HG03439 (cell line): ENCODE results near the gene TMEM233.

Experiments
- ATAC-seq: cut with Tn5 transposase; IDR thresholded peaks from one replicate; pipeline ENCODE4 v1.9.1; 2021; ENCODE audit warnings: mild to moderate bottlenecking, moderate library complexity; ENCODE audit not compliant: unreplicated experiment

Gene TMEM233

GRCh38 chr12:119593578-119594398 is at the start of gene TMEM233:
Gene TMEM233, plus strand, starts transcription at chr12:119593774. Its CDS starts 75 bp downstream, at chr12:119593849.
- ATAC-seq: no peak

DNA sequence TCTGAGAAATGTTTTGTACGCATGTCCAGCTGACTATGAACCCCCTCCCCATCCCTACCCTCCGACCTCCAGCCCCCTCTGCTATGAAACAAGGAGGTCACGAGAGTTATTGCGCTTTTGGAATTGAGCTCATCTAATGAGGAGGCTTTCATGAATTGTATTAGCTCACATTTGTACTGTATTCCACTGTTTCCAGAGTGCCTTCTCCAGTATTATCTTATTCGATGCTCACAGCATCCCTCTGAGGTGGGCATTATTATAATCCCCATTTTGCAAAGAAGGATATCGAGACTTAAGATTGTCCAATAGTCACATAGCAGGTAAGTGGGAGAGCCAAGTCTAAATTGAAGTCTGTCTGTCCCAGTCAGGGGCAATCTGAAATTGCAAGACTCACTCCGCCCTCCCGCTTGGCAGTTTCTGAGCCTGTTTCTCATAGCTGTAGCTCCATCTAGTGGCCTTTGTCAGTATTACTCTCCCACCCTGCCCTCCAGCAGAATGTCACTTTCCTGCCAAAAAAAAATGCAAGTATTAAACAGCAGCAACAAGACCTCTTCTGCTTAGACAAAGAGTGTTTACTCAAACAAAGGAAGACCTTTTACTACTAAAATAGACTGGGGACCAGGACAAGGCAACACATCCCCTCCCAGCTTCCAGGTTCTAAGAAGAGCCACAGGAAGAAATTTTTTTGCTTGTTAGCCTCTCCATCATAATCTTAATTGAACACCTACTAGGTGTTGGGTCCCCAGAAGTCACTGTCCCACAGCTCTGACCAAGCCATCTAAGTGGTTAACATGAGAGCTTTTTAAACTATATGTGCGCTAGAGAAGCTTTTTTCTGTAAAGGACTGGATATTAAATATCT is 48.6 kb upstream of the TMEM233 start:
- ATAC-seq: peak; percentile 59

DNA sequence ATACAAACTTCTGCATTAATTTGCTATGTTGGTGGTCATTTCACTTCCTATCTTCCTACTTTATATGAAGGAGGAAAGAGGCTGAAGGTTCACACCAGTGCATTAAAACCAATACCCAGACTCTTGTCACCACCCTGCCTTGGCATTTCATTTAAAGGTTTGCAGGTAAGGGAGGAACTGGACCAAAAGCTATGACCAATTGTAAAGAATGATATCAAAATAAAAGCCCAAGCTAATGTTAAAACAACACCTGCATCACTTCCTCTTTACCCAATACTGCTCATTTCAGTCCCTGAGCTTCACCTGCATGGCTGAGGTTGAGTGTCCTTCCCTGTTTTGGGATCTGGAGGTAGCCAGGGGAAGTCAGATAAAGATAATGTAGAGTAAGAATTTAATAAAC is 47.2 kb upstream of the TMEM233 start:
- ATAC-seq: no peak

DNA sequence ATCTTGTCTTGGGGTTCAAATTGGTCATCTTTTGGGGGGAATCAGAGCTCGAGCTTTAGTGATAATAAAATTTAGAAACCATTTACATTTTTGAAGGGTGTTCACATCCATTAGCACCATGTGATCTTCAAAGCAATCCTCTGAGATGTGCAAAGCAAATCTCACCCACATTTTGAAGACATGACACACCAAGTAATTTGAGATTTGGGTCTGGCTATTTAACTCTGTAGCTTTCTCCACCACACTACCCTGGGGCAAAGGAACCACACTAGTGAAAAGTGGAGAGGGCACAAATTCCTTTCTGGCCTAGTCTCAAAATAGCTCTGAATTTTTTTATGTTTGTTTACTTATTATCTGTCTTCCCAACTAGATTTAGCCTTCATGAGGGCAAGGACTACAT is 46.6 kb upstream of the TMEM233 start:
- no peak for ATAC-seq

DNA sequence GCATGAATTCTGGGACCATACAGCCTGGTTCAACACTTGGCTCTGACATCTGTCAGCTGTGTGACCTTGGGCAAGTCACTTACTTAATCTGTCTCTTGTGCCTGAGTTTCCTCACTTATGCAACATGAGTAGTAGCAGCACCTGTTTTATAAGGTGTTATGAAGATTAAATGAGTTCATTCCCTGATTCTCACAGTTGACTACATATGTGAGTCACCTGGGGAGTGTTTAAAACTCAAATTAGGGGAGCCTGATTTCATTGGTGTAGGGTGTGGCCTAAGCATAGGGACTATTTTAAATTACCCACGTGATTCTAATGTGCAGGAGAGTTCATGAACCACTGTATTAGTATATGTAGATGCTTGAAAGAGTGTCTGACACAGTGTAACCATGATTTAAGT is 36.7 kb upstream of the TMEM233 start:
- no peak for ATAC-seq

DNA sequence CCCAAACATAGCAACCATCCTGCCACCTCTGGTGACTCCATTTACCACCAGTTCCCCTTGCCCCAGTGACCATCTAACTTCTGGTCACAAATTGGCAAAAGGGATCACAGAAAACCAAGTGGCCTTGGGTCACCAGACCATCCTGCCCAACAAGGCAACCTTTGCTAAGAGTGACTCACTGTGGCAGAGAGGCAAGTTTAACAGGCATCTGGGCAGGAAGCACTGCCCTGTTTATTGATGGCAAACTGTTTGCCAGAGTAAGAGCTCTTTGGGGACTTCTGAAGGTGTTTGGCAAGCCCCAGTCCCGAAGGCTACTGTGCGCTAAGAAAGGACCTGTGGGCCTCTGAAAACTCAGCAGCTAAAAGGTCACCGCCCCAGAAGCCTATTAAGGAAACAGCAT is 28.2 kb upstream of the TMEM233 start:
- ATAC-seq: no peak

DNA sequence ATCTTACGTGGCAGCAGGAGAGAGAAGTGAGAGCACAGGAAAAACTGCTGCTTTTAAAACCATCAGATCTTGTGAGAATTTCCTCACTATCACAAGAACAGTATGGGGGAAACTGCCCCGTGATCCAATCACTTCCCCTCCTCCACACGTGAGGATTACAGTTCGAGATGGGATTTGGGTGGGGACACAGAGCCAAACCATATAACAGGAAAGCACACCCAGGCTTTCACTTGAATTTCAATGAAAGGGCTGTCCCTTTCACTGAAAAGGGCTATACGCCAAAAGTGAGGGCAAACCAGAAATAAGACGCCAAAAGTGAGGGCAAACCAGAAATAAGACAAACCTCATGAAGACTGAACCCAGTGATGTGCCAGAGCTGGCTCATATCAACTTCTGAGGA is 22.8 kb upstream of the TMEM233 start:
- no peak for ATAC-seq

DNA sequence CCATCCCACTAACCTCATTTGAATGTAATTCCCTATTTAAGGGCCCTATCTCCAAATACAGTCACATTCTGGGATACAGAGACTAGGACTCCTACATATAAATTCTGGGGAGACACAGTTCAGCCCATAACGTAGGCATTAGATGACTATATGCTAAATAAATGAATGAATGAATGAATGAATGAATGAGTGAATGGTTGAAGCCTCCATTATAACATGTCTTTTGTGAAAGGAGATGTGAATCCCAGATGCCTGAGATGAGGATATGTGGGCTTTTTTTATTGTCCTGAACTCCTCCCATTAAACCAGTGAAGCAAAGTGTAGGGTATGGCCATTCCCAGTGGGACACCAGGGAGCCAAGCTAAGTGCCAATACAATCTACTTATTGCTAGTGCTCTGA is 20.5 kb upstream of the TMEM233 start:
- no peak for ATAC-seq

DNA sequence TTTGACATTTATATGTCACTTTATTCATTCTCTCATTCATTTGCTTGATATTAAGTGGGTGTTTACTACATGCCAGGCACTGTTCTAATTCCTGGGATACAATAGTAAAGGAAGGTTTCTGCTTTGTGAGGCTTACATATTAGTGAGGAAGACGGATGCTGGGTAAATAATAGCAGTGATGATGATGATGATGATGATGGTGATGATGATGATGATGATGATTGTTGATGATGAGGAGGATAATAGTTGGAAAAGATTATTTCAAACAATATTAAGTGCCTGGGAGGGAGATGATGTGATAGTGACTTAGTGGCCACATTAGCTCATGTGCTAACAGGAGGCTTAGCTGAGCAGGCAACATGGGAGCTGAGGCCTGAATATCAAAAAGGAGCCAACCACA is 19.3 kb upstream of the TMEM233 start:
- ATAC-seq: no peak

GRCh38 chr12:119576118-119576810 is 17.3 kb upstream of the TMEM233 start:
- no peak for ATAC-seq

DNA sequence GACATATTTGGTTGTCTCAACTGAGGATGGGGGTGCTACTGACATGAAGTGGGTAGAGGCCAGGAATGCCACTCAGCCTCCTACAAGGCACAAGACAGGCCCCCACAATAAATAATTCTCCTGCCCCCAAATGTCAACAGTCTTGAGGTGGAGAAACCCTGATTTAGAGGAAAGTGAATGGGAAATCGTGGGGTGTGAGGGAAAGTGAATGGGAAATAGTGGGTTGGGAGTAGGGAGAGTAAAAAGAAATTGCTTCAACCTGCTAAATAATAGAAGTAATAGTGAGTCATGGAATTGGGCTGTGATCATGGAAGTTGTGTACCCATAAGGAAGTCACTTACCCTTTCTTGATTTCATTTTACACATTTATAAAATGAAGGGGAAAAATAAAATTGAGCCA is 16.7 kb upstream of the TMEM233 start:
- no peak for ATAC-seq

GRCh38 chr12:119578112-119578511 is 15.5 kb upstream of the TMEM233 start:
- ATAC-seq: no peak

- ATAC-seq: no peak
Observed at GRCh38 chr12:119589097-119589496, 4.5 kb upstream of the TMEM233 start.

GRCh38 chr12:119589634-119590033 is 3.9 kb upstream of the TMEM233 start:
- ATAC-seq: no peak

DNA sequence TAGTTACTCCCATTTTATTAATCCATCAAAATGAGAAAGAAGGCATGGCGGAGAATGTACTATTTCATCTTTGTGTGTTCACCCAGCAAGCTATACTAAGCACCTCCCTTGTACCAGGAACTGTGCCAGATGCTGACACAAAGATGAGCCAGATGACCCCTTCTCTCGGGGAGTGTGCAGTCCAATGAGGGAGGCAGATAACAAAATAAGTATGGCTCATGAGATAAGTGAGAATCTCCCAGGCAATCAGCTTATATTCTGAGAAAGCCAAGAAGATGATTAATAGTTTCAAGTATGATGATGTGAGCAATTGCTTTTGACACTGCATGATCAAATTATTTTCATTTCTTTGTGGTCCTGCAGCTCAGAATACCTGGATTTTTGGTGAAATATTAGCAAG is 1.3 kb upstream of the TMEM233 start:
- ATAC-seq: no peak

GRCh38 chr12:119594399-119594730 is 791 bp downstream of the TMEM233 start:
- no peak for ATAC-seq

GRCh38 chr12:119594772-119595445 is 1.3 kb downstream of the TMEM233 start:
- no peak for ATAC-seq

DNA sequence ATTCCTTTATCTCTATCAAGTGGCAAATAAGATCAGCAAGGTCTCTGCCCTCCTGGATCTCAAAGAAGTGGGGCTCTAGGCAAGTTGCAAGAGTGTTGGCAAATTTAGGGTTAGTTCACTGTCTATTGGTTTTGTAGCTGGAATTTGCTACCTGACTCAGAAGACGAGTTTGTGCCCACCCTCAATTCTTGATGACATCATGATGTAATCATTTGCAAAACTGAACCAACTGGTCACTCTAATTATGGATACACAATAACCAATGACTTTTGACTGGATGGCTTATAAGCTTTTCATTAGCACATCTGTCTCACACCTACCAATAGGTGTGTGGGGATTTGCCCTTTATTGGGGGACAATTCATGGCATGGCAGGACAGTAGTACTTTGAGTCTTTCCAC is 4.6 kb downstream of the TMEM233 start:
- ATAC-seq: no peak

DNA sequence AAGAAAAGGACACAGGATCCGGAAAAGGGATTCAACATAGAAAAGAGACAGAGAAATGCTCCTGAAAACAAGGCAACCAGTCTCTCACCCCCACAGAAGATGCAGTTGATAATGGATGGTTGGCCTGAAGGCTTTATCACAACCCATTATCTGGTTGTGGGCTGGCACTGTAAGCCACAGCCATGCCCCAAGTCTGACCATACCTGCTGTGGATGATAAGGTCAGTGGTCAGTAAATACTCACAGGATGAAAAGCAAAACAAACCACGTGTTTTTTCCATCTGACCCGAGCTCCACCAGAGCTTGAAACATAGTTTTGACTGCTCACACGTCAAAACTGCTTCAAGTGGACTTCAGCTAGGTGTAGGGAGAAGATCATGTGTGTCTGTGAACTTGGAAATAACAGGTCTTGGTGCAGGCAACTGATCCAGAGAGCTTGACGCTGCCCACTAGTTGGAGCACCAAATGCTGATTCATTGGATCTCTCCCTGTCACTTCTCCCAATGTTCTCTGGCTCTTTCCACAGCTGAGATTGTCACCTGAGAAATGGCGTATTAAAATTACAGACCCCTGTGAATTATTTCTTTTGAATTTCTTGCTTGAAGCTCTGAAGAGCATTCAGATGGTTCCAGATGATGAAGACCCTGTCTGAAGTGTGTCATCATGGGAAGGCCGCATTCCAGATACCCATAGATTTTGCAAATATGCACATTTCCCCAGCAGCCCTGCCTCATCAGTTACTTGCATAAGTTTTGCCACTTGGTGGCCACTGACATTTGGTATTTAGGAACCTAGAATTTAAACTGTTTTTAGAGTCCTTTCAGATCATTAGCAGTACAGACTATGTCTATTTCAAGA is 8.5 kb downstream of the TMEM233 start:
- no peak for ATAC-seq

DNA sequence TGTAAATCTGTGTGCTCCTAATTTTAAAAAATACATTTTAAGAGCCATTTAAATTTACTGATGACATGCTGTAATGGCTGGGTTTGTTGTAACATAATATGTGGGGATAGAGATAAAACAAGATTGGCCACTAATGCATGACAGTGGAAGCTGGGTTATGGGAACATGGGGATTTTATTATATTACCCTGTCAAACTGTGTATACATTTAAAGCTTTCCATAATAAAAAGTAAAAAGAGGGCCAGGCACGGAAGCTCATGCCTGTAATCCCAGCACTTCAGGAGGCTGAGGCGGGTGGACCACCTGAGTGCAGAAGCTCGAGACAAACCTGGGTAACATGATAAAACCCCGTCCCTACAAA is 9.1 kb downstream of the TMEM233 start:
- no peak for ATAC-seq
